Measurements from ENCODE around the gene ITGAD. TPM values are rescaled to one million over a fixed set of nuclear protein-coding genes. Genes with fewer than 3 reads are reported as not detected.

The ITGAD gene
- total RNA-seq, 1 experiment from 2014 or later: not detected

DNA sequence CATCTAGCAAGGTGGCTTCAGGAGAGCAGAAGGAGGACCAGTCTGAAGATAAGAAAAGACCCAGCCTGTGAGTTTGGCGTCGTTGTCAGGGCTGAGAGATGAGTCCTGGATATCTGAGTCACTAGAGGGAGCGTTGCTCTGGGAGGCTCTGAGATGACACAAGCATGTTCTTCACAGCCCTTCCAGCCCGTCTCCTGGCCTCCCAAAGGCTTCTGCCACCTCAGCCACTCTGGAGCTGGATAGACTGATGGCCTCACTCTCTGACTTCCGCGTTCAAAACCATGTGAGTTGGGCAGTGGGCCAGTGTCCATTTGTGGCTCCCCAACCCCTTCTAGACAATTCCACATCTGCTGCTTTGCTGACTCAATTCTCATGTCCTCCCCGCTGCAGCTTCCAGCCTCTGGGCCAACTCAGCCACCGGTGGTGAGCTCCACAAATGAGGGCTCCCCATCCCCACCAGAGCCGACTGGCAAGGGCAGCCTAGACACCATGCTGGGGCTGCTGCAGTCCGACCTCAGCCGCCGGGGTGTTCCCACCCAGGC, 81.1 kb downstream of the ITGAD start:
- Histone ChIP-seq H3K27ac (no peak overlapping the region), H3K27me3 (no peaks in the 10 kb centered on the region), H3K4me1 (0 out of 2 replicates have a peak, but pooled peaks cover 2% of the 10 kb centered on the region), H3K36me3 (peaks cover 34% of the 10 kb centered on the region), H3K4me3 (no peak overlapping the region), H3K9me3 (replicated peaks) (no peaks in the 10 kb centered on the region)
- DNase-seq: no peak

DNA sequence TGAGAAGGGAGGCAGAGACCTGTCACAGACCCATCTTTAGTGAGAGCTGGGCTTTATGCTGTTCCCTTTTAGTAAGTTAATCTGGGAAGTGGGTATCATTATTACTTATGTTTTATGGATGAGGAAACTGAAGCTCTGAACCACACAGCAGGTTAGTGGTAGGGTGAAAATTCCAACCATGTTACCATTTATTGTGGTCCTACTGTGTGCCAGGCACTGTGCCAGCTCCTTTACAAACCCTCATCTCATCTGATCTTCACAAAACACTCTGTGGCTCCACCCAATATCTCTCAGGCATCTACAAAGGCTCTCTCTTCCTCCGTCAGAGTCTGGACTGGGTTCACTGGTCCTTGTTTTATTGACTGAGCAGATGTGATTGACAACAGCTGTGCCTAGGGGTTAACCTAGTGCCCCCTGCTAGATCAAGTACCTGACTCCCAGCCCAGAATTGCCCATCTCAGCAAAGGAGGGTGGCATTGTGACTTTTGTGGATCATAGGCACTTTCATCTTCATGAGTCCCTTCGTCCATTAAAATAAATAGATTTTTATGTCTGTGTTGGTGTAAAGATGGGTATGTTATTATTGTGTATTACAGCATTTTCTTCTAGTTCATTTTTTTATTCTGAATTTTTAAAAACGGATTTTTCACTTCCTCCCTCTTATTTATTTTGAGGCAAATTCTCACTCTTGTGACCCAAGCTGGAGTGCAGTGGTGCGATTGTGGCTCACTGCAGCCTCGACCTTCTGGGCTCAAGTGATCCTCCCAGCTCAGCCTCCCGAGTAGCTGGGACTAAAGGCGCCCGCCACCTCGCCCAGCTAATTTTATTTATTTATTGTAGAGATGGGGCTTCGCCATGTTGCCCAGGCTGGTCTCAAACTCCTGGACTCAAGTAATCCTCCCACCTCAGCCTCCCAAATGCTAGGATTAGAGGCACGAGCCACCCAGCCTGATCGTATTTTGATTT, 81.9 kb downstream of the ITGAD start:
- Histone ChIP-seq H3K36me3 (peaks cover 34% of the 10 kb centered on the region), H3K4me1 (0 out of 2 replicates have a peak, but pooled peaks cover 2% of the 10 kb centered on the region), H3K27ac (no peak overlapping the region), H3K27me3 (no peaks in the 10 kb centered on the region), H3K4me3 (no peak overlapping the region), H3K9me3 (replicated peaks) (no peaks in the 10 kb centered on the region)
- DNase-seq: no peak

DNA sequence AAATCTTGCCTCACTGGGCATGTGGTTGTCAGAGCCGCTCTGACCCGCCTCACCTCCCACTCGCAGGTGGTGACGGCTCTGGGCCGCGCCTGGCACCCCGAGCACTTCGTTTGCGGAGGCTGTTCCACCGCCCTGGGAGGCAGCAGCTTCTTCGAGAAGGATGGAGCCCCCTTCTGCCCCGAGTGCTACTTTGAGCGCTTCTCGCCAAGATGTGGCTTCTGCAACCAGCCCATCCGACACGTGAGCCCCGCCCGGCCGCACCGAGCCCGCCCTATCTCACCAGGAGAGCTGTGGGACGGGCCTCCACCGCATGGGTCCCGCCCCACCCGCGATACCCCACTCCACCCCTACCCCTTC, 82.8 kb downstream of the ITGAD start:
- Histone ChIP-seq H3K9me3 (replicated peaks) (no peaks in the 10 kb centered on the region), H3K36me3 (peaks cover 34% of the 10 kb centered on the region), H3K27ac (no peak overlapping the region), H3K27me3 (no peaks in the 10 kb centered on the region), H3K4me3 (no peak overlapping the region), H3K4me1 (0 out of 2 replicates have a peak, but pooled peaks cover 2% of the 10 kb centered on the region)
- DNase-seq: no peak

Other genes with a start within 250 kb of the ITGAD start
- gene PRSS36, start 243.3 kb upstream of the ITGAD start, total RNA-seq (2014; rRNA removed; shearing (Covaris generic)): 0.43 and 0.51 TPM in 2 replicates
- 92.1 and 111 TPM in 2 replicates for gene FUS, start 213.2 kb upstream of the ITGAD start, total RNA-seq (2014; rRNA removed; shearing (Covaris generic))
- not detected in 2 replicates for gene PYCARD, start 190.6 kb upstream of the ITGAD start, total RNA-seq (2014; rRNA removed; shearing (Covaris generic))
- gene TRIM72, start 179.2 kb upstream of the ITGAD start, total RNA-seq (2014; rRNA removed; shearing (Covaris generic)): 32.5 and 33.7 TPM in 2 replicates
- not detected in 2 replicates for gene PYDC1, start 176.2 kb upstream of the ITGAD start, total RNA-seq (2014; rRNA removed; shearing (Covaris generic))
- gene ITGAM, start 133.4 kb upstream of the ITGAD start, total RNA-seq (2014; rRNA removed; shearing (Covaris generic)): not detected in 2 replicates
- not detected in 2 replicates for gene ITGAX, start 38.2 kb upstream of the ITGAD start, total RNA-seq (2014; rRNA removed; shearing (Covaris generic))
- not detected in 2 replicates for gene COX6A2, start 35.0 kb downstream of the ITGAD start, total RNA-seq (2014; rRNA removed; shearing (Covaris generic))
- gene ZNF843, start 49.5 kb downstream of the ITGAD start, total RNA-seq (2014; rRNA removed; shearing (Covaris generic)): 0.14 TPM in 1 of 2 replicates, not detected in the other
- 6.1 and 6.7 TPM in 2 replicates for gene ARMC5, start 66.2 kb downstream of the ITGAD start, total RNA-seq (2014; rRNA removed; shearing (Covaris generic))
- 12.9 and 13.1 TPM in 2 replicates for gene TGFB1I1, start 78.8 kb downstream of the ITGAD start, total RNA-seq (2014; rRNA removed; shearing (Covaris generic))
- gene SLC5A2, start 89.8 kb downstream of the ITGAD start, total RNA-seq (2014; rRNA removed; shearing (Covaris generic)): 0.04 TPM in 1 of 2 replicates, not detected in the other
- 20.8 and 21.0 TPM in 2 replicates for gene RUSF1, start 115.1 kb downstream of the ITGAD start, total RNA-seq (2014; rRNA removed; shearing (Covaris generic))
- not detected in 2 replicates for gene AHSP, start 134.6 kb downstream of the ITGAD start, total RNA-seq (2014; rRNA removed; shearing (Covaris generic))

All from SJCRH30 (cell line).